Measurements from ENCODE around the gene NUAK2. TPM values are rescaled to one million over a fixed set of nuclear protein-coding genes. Genes with fewer than 3 reads are reported as not detected.

NUAK2 gene
- total RNA-seq, 4 donors from 2014 or later, result 0.73 to 2.0 (median 1.5) TPM; not detected in 1

- H3K4me3 ChIP-seq, result no peak overlapping the region
- H3K27me3 ChIP-seq, result no peaks in the 10 kb centered on the region
- H3K27ac ChIP-seq, result no peak overlapping the region
- TF ChIP-seq POLR2A (IDR thresholded peaks at IDR 0.05), result no peak
- TF ChIP-seq CTCF (IDR thresholded peaks at IDR 0.05), result no peak
- H3K9me3 ChIP-seq, result no peaks in the 10 kb centered on the region
- H3K4me1 ChIP-seq, result no peaks in the 10 kb centered on the region
- intact Hi-C loops (cut with DNase I; ENCODE audit: low total_unique reads), result no loop called here
- no peaks in the 10 kb centered on the region for H3K36me3 ChIP-seq
- no peak for DNase-seq
These were observed 10.7 kb upstream of the NUAK2 start for GRCh38 chr1:205332015-205332791.

GRCh38 chr1:205330150-205330549 lies 8.6 kb upstream of the NUAK2 start:
- Histone ChIP-seq H3K36me3 (no peaks in the 10 kb centered on the region), H3K4me3 (no peak overlapping the region), H3K27me3 (no peaks in the 10 kb centered on the region), H3K9me3 (no peaks in the 10 kb centered on the region), H3K27ac (no peak overlapping the region), H3K4me1 (no peaks in the 10 kb centered on the region)
- DNase-seq, result no peak
- intact Hi-C loops (cut with DNase I; ENCODE audit: low total_unique reads), result no loop called here
- TF ChIP-seq CTCF (IDR thresholded peaks at IDR 0.05) (no peak), POLR2A (IDR thresholded peaks at IDR 0.05) (no peak)

DNA sequence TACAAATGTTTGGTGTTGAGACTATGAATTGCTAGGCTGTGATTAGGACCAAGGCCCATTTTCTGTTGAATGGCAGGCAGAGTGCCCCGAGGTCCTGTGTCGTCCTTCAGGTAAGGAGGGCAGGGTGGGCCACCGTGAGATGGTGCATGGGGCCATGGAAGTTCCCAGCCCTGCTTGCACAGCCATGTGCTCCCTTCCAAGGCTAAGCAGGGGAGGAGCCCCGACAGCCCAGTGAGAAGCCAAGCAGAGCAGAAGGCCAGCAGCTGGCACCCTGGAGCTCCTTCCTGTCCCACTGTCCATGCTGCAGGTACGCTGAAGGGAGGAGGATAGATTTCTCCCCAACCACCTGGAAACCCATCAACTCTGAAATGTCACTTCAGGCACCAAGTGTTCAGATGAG lies 8.2 kb upstream of the NUAK2 start:
- TF ChIP-seq POLR2A (IDR thresholded peaks at IDR 0.05) (no peak), CTCF (IDR thresholded peaks at IDR 0.05) (no peak)
- no peak for DNase-seq
- Histone ChIP-seq H3K9me3 (no peaks in the 10 kb centered on the region), H3K27me3 (no peaks in the 10 kb centered on the region), H3K36me3 (no peaks in the 10 kb centered on the region), H3K4me1 (no peaks in the 10 kb centered on the region), H3K4me3 (no peak overlapping the region), H3K27ac (no peak overlapping the region)
- intact Hi-C loops (cut with DNase I; ENCODE audit: low total_unique reads), result no loop called here

GRCh38 chr1:205328476-205328875 lies 6.9 kb upstream of the NUAK2 start:
- DNase-seq, result no peak
- intact Hi-C loops (cut with DNase I; ENCODE audit: low total_unique reads), result no loop called here
- H3K27me3 ChIP-seq, result no peaks in the 10 kb centered on the region
- no peaks in the 10 kb centered on the region for H3K9me3 ChIP-seq
- no peak overlapping the region for H3K27ac ChIP-seq
- TF ChIP-seq POLR2A (IDR thresholded peaks at IDR 0.05) (no peak), CTCF (IDR thresholded peaks at IDR 0.05) (no peak)
- no peaks in the 10 kb centered on the region for H3K36me3 ChIP-seq
- no peaks in the 10 kb centered on the region for H3K4me1 ChIP-seq
- no peak overlapping the region for H3K4me3 ChIP-seq

GRCh38 chr1:205326812-205327466 lies 5.4 kb upstream of the NUAK2 start:
- intact Hi-C loops (cut with DNase I; ENCODE audit: low total_unique reads), result no loop called here
- no peak overlapping the region for H3K27ac ChIP-seq
- no peaks in the 10 kb centered on the region for H3K36me3 ChIP-seq
- no peaks in the 10 kb centered on the region for H3K27me3 ChIP-seq
- H3K4me3 ChIP-seq, result no peak overlapping the region
- no peaks in the 10 kb centered on the region for H3K9me3 ChIP-seq
- H3K4me1 ChIP-seq, result no peaks in the 10 kb centered on the region
- no peak for DNase-seq
- TF ChIP-seq CTCF (IDR thresholded peaks at IDR 0.05) (no peak), POLR2A (IDR thresholded peaks at IDR 0.05) (no peak)

Measured in uterus (tissue), 4 donors.